GM23248 (cell line): ENCODE data around the gene LRRC72. TPM values are rescaled to one million over a fixed set of nuclear protein-coding genes. Genes with fewer than 3 reads are reported as not detected.

Experiments used
- DNase-seq: peaks from one replicate; pipeline ENCODE4 v3.0.0-alpha.2; 2015
- H2AFZ ChIP-seq: fragments of 200-600 bp; sonication (generic); 2 replicates; pipeline ENCODE4 v1.6.1; 2016; ENCODE audit warnings: antibody characterized with exemption
- H3F3A ChIP-seq: fragments of 200-600 bp; sonication (generic); 2 replicates; pipeline ENCODE4 v1.6.1; 2016; ENCODE audit warnings: mild to moderate bottlenecking, antibody characterized with exemption, mixed run types; ENCODE audit not compliant: insufficient read depth
- H3K27ac ChIP-seq: fragments of 200-600 bp; sonication (generic); 2 replicates; pipeline ENCODE4 v1.5.1; 2016; ENCODE audit warnings: mild to moderate bottlenecking
- H3K27me3 ChIP-seq: fragments of 200-600 bp; sonication (generic); replicated peaks from 2 replicates; pipeline ENCODE4 v1.6.1; 2016; ENCODE audit warnings: mild to moderate bottlenecking; ENCODE audit not compliant: insufficient read depth
- H3K36me3 ChIP-seq: fragments of 200-600 bp; sonication (generic); 2 replicates; pipeline ENCODE4 v1.6.1; 2016; ENCODE audit warnings: low read depth, mild to moderate bottlenecking
- H3K4me1 ChIP-seq: fragments of 200-600 bp; sonication (generic); 2 replicates; pipeline ENCODE4 v1.6.1; 2016; ENCODE audit warnings: mild to moderate bottlenecking; ENCODE audit not compliant: insufficient read depth
- H3K4me2 ChIP-seq: fragments of 200-600 bp; sonication (generic); one replicate; pipeline ENCODE4 v1.6.1; 2016; ENCODE audit warnings: mild to moderate bottlenecking; ENCODE audit not compliant: unreplicated experiment
- H3K4me3 ChIP-seq: fragments of 200-600 bp; sonication (generic); 2 replicates; pipeline ENCODE4 v1.5.1; 2016; ENCODE audit warnings: mild to moderate bottlenecking
- H3K79me2 ChIP-seq: fragments of 200-600 bp; sonication (generic); 2 replicates; pipeline ENCODE4 v1.6.1; 2016; ENCODE audit warnings: mild to moderate bottlenecking; ENCODE audit not compliant: insufficient read depth
- H3K9ac ChIP-seq: fragments of 200-600 bp; sonication (generic); 2 replicates; pipeline ENCODE4 v1.6.1; 2016; ENCODE audit warnings: mild to moderate bottlenecking
- H3K9me2 ChIP-seq: fragments of 200-600 bp; sonication (generic); 2 replicates; pipeline ENCODE4 v1.6.1; 2016; ENCODE audit warnings: mixed run types, mild to moderate bottlenecking, moderate library complexity; ENCODE audit not compliant: insufficient read depth
- H3K9me3 ChIP-seq: fragments of 200-600 bp; sonication (generic); one replicate; pipeline ENCODE4 v1.6.1; 2017; ENCODE audit warnings: low read depth
- H4K20me1 ChIP-seq: fragments of 200-600 bp; sonication (generic); 2 replicates; pipeline ENCODE4 v1.6.0; 2016; ENCODE audit not compliant: insufficient read depth
- EZH2 ChIP-seq: fragments of 200-600 bp; sonication (generic); IDR thresholded peaks from 2 replicates; pipeline ENCODE4 v1.6.1; 2018; ENCODE audit warnings: antibody characterized with exemption, mild to moderate bottlenecking; ENCODE audit not compliant: insufficient read depth, poor library complexity, severe bottlenecking
- EZH2phosphoT487 ChIP-seq: fragments of 200-600 bp; sonication (generic); IDR thresholded peaks from 2 replicates; pipeline ENCODE4 v1.6.1; 2018; ENCODE audit warnings: antibody characterized with exemption, moderate library complexity, mild to moderate bottlenecking, low read depth; ENCODE audit not compliant: insufficient read depth
- WGBS, 2 experiments: methylation state at CpG; one replicate each; pipeline ENCODE4 v1.1.6; 2015 to 2017; ENCODE audit warnings: low lambda C conversion rate in 2 of 2, low coverage in 1 of 2; ENCODE audit errors: missing lambda C conversion rate in 2 of 2; 5-methylcytosine and 5-hydroxymethylcytosine counted together
- in situ Hi-C: fragments of 300-500 bp; cut with MboI; formaldehyde crosslinking; loops from 2 replicates; pipeline ENCODE4 v1.15.0; 2020
- polyA plus RNA-seq: library from polyadenylated mRNA; unstranded; fragments of >200 nt; fragmentation: Nextera tagmentation; extraction: Ambion mirVana; gene quantifications from 2 replicates; pipeline ENCODE4 v1.2.1, GENCODE V29; 2016
- total RNA-seq: library from RNA; depleted of rRNA; stranded (reverse); fragments of >200 nt; shearing (Covaris generic); gene quantifications from 2 replicates; pipeline ENCODE4 v1.2.3, GENCODE V29; 2014

LRRC72 gene
- total and polyA plus RNA-seq, 2 experiments from 2014 or later, result not detected

GRCh38 chr7:16564909-16565426 is 38.3 kb downstream of the LRRC72 start:
- 21 to 27% methylated on average over 13 of the region's 13 CpGs for WGBS, 2 experiments
- no peak overlapping the region for H3K9ac ChIP-seq
- peak; percentile 66 for DNase-seq
- H3K9me2 ChIP-seq, result no peaks in the 10 kb centered on the region
- H3K9me3 ChIP-seq, result no peaks in the 10 kb centered on the region
- H3F3A ChIP-seq, result no peaks in the 10 kb centered on the region
- H3K36me3 ChIP-seq, result no peaks in the 10 kb centered on the region
- H2AFZ ChIP-seq, result no peak overlapping the region; the same call in 1 of the 2 replicates
- no peak for TF ChIP-seq EZH2
- no peak for TF ChIP-seq EZH2phosphoT487
- H3K4me2 ChIP-seq, result no peak overlapping the region
- no peak overlapping the region for H3K27ac ChIP-seq
- no peaks in the 10 kb centered on the region for H3K27me3 ChIP-seq
- no peaks in the 10 kb centered on the region for H4K20me1 ChIP-seq
- no peaks in the 10 kb centered on the region for H3K79me2 ChIP-seq
- in situ Hi-C loops, result loop anchor here (25.0 kb wide), 1 partner anchor 1253 kb away; no protein-coding TSS in a partner anchor
- no peak overlapping the region for H3K4me3 ChIP-seq
- H3K4me1 ChIP-seq, result no peaks in the 10 kb centered on the region

- Histone ChIP-seq H2AFZ (no peak overlapping the region), H3K27me3 (no peaks in the 10 kb centered on the region), H3K9me3 (no peaks in the 10 kb centered on the region), H3K36me3 (no peaks in the 10 kb centered on the region), H3K4me2 (no peak overlapping the region), H3K4me1 (no peaks in the 10 kb centered on the region), H4K20me1 (no peaks in the 10 kb centered on the region), H3F3A (no peaks in the 10 kb centered on the region), H3K4me3 (no peak overlapping the region), H3K79me2 (no peaks in the 10 kb centered on the region), H3K27ac (no peak overlapping the region), H3K9ac (no peak overlapping the region), H3K9me2 (no peaks in the 10 kb centered on the region)
- no peak for DNase-seq
- WGBS, 2 experiments, result 62 to 65% methylated on average over 4 of the region's 4 CpGs
- in situ Hi-C loops, result loop anchor here (25.0 kb wide), 1 partner anchor 1260 kb away; no protein-coding TSS in a partner anchor
- no peak for TF ChIP-seq EZH2phosphoT487
- TF ChIP-seq EZH2, result no peak
These were observed 45.3 kb downstream of the LRRC72 start for GRCh38 chr7:16571941-16572340.

GRCh38 chr7:16579216-16579615 is 52.6 kb downstream of the LRRC72 start:
- Histone ChIP-seq H3K4me1 (no peaks in the 10 kb centered on the region), H3K9ac (no peak overlapping the region), H3K9me2 (no peaks in the 10 kb centered on the region), H2AFZ (no peak overlapping the region), H3K36me3 (no peaks in the 10 kb centered on the region), H3K27ac (no peak overlapping the region), H3K4me3 (no peak overlapping the region), H3K4me2 (no peak overlapping the region), H3K79me2 (no peaks in the 10 kb centered on the region), H3F3A (no peaks in the 10 kb centered on the region), H4K20me1 (no peaks in the 10 kb centered on the region), H3K9me3 (no peaks in the 10 kb centered on the region), H3K27me3 (no peaks in the 10 kb centered on the region)
- TF ChIP-seq EZH2 (no peak), EZH2phosphoT487 (no peak)
- in situ Hi-C loops, result no loop called here
- DNase-seq, result no peak
- WGBS, 2 experiments, result 86 to 90% methylated on average over 8 of the region's 8 CpGs

- Histone ChIP-seq H3K36me3 (no peaks in the 10 kb centered on the region), H3K4me2 (no peak overlapping the region), H3K27me3 (no peaks in the 10 kb centered on the region), H4K20me1 (no peaks in the 10 kb centered on the region), H3K4me1 (no peaks in the 10 kb centered on the region), H3K9me2 (no peaks in the 10 kb centered on the region), H3K9ac (no peak overlapping the region), H3F3A (no peaks in the 10 kb centered on the region), H3K4me3 (no peak overlapping the region), H3K27ac (no peak overlapping the region), H3K79me2 (no peaks in the 10 kb centered on the region), H3K9me3 (no peaks in the 10 kb centered on the region), H2AFZ (no peak overlapping the region)
- TF ChIP-seq EZH2phosphoT487 (no peak), EZH2 (no peak)
- in situ Hi-C loops, result no loop called here
- 40 to 56% methylated on average over 1 of the region's 1 CpG for WGBS, 2 experiments
- no peak for DNase-seq
These were observed 54.7 kb downstream of the LRRC72 start for GRCh38 chr7:16581286-16581685.

GRCh38 chr7:16583834-16584233 is 57.2 kb downstream of the LRRC72 start:
- 86 to 90% methylated on average over 6 to 7 of the region's 7 CpGs for WGBS, 2 experiments
- no peak for TF ChIP-seq EZH2phosphoT487
- TF ChIP-seq EZH2, result no peak
- Histone ChIP-seq H3K36me3 (no peaks in the 10 kb centered on the region), H3K27ac (no peak overlapping the region), H3K4me3 (no peak overlapping the region), H2AFZ (no peak overlapping the region), H3K9ac (no peak overlapping the region), H3K4me1 (no peaks in the 10 kb centered on the region), H3K4me2 (no peak overlapping the region), H3K9me2 (no peaks in the 10 kb centered on the region), H4K20me1 (no peaks in the 10 kb centered on the region), H3F3A (no peaks in the 10 kb centered on the region), H3K9me3 (no peaks in the 10 kb centered on the region), H3K27me3 (no peaks in the 10 kb centered on the region), H3K79me2 (no peaks in the 10 kb centered on the region)
- DNase-seq, result no peak
- in situ Hi-C loops, result no loop called here
